GM19395 (cell line): ENCODE measurements around the gene C4orf17.
A peak's percentile ranks its signal among the peaks of the same experiment; 100 is the strongest.
"Not testable (repeated sequence)": the region's sequence is repeated elsewhere in the genome, so short reads cannot be mapped to it uniquely, and the experiment has no call there.

Experiments
- ATAC-seq: cut with Tn5 transposase; IDR thresholded peaks from one replicate; pipeline ENCODE4 v1.9.1; 2021; ENCODE audit warnings: mild to moderate bottlenecking, moderate library complexity; ENCODE audit not compliant: unreplicated experiment

C4orf17 gene

DNA sequence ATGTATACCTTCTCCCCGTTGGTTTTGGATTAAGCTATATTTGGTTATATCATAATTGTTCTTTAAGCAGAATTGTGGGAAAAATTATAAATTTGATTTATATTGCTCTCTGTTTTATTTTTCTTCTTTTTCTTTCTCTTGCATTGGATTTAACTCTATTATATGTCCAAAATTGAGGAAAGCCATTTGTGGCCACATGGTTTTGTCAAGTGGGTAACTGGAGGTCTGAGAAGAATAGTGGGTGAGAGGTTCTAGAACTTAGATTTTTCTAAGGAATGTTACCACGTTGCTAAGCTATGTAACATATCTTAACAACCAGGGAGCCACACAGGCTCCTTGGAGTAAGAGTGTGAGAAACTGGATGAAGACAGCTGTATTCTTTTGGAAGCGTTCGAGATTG, at the start of gene C4orf17:
Gene C4orf17 (plus strand): TSS at position 301 of the 400 bp plus-strand sequence. CDS start 2,061 bp downstream, outside the sequence.
- ATAC-seq: no peak

DNA sequence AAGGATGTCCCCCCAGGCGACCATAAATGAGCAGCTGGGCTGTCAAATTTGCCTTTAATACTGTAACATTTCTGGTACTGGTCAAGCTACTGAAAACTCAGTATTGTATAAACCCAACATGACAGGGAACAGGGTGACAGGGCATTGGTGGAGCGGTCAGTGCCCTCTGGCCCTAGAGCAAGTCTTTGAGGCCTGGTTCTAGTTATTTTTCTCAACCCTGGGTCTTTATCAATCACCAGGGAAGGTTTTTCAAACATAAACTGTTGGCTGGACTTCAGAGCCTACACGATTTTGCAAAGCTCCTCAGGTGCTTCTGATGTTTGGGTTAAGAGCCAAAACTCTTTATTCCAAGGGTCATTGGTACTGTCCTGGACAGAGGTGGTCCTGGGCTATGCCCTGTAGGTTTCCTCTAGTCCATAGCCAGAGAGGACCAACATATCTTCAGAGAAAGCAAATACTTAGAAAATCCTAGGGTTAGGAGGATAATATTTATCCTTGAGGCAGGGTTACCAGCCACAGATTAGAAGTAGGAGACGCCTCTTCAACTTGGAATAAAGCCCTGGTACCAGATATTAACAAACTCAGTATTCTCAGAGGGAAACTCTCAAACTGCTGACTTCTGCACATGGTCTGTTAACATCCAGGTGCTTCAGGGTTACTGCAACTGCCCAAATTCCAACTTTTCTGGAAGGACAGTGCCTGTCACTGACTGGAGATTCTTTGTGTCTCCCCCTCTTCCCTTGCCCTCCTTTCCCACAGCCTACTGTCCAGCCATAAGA, 49.0 kb upstream of the C4orf17 start:
- no peak for ATAC-seq

DNA sequence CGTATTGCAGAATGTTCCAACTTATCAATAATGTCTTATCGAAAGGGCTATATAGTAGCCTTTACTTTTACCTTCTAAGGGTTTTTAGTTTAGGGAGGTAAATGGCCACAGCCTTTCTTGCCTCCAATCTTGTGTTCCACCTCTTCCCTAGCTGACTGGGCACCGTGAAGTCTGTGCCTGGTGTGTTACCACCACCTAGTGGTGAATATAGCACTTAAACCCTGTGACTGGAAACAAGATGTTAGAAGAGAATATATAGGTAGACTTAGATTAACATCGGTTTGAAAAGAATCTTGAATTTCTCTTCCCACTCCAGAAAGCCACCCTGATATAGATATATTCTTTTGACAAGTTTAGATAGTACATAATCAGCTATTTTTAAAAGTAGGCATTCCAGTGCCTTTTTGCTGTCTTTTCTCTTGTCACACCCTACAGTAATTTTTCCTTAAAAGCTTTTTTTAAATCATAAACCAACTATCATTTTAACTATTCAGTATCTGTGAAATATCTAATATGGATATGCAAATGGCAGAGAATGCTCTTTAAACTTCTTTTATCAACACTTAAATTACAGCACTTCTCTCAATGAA, 47.9 kb upstream of the C4orf17 start:
- peak; percentile 98 for ATAC-seq

DNA sequence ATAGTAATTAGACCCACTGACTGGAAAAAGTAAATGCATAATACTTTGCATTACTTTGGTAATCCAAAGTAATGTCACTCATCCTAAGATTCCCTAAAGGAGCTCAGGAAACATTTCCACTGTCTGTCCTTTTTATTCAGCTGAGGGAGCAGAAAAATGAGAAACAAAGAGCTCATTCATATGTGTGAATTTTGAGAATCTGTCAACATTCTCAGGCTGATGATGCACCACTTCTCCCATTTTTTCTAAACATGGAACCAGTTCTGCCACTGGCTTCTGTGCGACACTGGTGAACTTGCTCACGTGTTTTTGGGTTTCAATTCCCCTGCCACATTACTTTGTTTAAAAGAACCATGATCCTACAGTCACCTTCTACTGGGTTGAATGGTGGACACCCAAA, 47.3 kb upstream of the C4orf17 start:
- no peak for ATAC-seq

DNA sequence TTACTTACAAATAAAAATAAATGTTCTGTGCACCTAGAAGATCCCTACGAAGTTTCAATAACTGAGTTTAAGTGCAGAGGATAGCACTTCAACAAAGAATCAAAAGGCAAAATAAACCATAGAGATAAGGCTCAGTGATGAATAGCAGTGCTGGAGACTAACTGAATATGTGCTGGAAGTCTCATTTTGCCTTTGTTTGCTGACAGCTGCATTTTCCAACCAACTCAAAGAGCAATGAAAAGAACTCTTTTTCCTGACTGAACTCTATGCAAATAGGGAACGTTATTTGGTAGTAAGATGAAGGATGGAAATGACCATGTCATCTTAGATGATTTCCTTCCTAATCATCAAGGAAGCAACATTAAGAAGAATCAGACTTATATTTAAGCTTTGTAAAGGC, 42.9 kb upstream of the C4orf17 start:
- ATAC-seq: no peak

DNA sequence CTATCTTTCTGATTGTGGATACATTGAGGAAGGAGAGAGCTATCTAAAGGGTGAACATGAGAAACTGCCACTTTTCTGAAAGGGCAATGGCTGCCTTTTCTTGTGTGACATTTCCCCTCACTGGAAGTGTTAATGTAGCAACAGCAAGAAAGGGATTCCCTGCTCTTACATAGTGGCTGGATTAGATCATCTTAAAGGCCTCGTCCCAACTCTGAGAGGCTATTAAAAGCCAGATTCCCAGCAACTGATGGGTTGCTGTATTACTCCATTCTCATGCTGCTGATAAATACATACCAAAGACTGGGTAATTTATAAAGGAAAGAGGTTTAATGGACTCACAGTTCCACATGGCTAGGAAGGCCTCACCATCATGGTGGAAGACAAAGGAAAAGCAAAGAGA, 41.9 kb upstream of the C4orf17 start:
- no peak for ATAC-seq

DNA sequence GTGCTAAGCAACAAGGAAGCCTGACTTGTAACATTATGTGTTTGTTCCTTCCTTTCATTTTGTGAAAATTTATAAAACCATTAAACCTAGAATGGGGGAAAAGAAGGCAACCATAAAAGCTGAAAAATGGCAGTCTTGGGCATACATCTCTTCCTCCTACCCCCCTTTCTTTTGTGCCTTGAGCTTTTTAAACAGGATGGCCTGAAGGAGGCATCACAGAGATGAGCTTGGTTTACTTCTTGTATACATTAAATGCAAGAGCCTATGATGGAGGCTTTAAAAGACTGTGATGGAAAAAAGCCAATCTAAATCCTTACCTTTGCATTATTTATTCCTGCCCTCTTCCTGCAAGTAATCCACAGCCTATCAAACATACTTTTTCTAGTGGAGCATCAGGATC, 39.5 kb upstream of the C4orf17 start:
- no peak for ATAC-seq

DNA sequence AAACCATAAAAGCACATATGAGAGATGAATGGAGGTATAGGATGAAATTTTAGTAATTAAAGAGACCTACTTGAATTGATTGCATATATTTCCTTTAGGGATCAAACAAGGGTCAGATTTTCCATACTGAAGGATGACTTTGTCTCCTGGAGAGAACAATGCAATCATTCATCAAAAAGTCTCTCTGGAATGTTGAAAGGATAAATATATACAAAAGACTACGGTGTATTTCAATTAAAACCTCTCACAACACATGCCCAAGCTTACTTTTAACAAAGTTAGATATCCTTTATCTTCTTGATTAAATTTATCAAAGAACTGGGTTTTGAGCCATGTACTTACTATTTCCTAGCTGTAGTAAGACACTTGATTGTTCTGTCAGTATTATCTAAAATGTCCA, 38.9 kb upstream of the C4orf17 start:
- no peak for ATAC-seq

DNA sequence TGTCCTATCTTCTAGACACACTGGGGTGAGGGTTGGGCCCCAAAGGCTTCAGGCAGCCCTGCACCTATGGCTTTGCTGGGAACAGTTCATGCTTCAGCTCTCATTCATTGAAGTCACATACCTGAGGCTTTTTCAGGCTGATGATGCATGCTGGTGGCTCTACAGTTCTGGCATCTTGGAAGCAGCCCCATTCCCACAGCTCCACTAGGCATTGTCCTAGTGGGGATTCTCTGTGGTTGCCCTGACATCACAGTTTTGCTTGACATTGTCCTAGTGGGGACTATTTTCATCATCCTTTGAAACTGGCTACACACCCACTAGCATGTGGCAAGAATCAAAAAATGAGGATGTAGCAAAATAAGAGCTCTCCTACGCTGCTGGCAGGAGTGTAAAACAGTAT, 37.7 kb upstream of the C4orf17 start:
- ATAC-seq: no peak

DNA sequence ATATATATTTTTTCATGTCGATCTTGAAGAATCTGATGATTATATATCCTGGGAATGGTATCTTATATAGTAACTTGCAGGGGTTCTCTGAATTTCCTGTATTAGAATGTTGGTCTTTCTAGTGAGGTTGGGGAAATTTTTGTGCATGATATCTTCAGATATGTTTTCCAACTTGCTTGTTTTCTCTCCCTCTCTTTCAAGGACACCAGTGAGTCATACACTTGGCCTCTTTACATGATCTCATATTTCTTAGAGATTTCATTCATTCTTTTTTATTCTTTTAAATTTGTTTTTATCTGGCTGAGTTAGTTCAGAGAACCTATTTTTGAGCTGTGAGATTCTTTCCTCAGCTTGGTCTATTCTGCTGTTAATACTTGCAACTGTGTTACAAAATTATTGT, 27.2 kb upstream of the C4orf17 start:
- ATAC-seq: no peak

DNA sequence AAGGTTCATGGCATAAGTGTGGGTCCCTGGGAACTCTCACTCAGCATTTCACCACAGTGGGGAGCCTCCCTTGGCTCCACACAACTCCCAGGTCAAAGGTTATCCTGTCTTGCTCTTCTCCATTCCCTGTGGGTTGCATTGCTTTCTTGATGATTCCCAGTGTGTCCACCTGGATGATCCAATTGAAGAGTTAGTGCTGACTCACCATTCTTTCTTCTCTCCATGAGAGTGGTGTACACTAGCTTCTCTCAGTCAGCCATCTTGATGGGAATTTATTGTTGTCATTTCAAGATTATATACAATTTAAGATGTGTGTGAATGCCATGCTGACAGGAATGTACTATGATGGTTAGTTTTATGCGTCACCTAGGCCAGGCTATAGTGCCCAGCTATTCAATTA, 25.6 kb upstream of the C4orf17 start:
- no peak for ATAC-seq

DNA sequence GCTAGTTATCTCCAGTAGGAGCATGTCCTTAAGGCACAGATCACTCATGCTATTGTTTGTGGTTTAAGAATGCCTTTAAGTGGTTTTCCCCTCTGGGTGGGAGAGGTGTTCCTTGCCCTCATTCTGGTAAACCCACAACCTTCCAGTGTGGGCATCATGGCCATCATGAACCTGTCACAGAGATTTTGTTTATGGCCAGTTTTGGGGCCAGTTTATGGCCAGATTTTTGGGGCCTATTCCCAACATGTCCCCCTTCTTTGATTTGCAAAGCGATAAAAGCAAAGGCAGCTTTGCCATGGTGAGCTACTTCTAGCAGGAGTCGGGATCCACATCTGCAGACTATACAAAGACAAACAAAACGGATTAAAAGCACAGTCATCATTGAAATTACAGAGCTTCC, 24.2 kb upstream of the C4orf17 start:
- ATAC-seq: not testable (repeated sequence)

DNA sequence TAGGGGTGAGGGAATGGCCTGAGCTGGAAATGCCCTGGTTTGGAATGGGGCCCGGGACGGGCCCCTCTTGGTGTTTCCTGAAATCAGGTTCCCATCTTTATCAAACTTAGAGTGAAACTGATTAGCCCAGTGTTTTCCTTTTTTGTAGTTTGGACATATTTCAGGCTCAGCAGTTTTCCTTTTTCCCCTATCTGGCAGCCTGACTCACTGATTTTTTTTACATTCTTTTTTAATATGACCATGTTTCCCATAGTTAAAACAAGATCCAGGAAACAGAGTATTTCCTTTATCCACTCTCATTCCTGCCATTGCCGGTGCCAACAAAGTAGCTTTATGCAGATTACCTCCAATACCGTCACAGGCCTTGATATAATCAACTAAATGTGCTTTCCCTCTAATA, 20.5 kb upstream of the C4orf17 start:
- ATAC-seq: no peak

DNA sequence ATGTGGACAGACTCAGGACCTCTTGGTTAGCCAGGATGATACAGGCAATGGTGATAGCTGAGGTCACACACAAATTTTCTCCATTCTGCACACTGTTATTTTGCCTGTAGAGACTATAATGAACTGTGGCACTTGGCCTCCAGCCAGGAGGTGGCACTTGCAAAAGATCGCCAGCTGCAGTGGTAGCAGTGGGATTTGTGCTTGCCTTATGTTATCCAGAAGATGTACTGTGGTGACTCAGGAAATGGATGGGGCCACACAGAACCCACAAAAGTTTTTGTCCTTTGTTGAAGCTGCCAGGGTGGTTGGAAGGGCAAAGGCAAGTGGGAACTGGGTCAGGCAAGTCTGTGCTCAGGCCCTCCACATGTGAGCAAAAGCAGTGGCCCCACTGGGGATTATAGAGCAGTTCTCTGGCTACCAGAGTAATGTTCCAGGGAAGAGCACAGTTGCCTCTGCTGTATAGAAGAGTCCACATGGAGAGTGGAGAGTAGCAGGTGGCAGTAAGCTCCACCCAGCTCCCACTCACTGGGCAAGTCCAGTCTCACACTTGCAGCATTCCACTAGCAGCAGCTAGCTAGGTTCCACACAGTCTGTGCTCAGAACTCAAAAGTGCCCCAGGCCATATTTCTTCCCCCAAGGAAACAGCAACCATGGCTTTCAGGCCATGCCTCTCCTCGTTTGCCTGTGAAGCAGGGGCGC, 5.9 kb upstream of the C4orf17 start:
- ATAC-seq: no peak

DNA sequence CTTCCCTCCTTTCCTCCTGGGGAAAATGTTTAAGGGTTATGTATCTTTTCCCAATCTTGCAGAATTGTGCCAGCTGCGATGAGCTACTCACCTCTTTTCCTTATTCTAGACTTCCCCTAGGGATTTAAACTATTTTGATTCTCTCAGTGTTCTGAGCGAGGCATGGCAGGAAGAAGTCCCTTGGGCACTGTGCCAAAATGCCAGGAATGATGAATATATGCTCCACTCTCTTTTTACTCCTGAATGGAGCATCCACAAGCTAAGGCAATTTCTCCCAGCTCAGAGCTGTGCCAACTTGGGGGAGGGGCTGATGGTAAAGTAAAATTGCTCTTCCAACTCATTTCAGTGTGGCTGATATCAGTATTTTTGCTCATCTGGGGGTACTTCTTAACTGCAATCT, 4.0 kb upstream of the C4orf17 start:
- no peak for ATAC-seq

DNA sequence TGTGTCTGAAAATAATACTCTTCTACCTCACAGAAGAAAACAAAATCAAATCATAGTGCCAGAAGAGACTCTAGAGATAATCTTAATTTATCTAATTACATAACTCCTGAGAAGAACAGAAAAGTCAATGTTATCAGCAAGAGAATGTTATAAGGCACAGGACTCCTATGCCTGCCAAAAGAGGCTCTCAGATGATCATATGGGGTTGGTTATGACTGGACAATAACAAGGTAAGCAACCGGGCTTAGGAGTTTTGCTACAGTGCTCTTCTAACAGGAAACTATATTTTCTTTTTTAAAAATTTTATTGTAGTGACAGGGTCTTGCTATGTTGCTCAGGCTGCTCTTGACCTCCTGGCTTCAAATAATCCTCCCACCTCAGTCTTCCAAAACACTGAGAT, 3.5 kb upstream of the C4orf17 start:
- no peak for ATAC-seq

DNA sequence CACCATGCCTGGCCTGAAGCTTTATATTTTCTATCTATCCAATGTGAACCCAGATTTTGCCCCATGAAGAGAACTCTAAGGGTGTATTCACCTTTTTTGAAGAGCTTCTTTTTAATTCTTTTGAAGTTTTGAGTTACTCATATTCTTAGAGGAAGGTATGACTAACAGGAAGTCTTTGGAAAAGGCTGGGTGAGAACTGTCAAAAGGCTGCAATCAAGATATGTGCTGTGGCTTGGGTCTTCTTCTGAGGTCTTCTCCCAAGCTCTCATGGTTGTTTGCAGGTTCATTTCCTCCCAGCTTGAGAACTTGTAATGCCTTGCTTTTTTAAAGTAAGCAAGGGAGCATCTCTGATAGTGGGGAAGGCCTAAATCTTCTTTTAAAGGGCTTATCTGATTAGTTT, 3.1 kb upstream of the C4orf17 start:
- ATAC-seq: no peak

DNA sequence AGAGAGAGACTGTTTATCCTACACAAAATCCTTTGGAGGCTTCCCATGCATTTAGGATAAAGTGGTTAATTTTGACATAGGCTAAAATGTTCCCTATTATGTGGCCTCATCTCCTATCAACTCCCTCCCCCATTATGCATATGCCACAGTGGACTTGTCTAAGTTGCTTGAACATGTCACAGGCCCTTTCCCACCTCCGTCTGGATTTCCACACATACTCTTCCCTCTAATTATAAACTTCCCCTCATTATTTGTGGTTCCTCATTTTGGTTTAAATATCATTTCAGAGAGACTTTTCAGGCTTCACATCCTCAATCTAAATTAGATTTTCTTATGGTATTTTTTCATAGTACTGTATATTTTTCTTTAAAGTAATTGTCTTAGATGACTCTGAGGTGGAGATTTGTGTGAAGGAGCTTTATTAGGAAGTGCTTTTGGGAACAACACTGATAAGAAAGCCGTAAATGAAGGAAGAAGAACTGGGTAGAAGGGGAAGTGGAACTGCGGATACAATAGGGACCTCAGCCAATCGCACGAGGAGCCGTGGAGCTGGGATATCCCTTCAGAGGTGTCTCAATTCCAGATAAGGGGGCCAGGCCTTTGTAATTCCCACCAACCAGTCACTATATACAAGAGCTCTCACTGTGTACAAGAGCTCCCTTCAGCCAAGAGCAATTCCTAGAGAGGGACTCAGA, 7.9 kb downstream of the C4orf17 start:
- no peak for ATAC-seq

DNA sequence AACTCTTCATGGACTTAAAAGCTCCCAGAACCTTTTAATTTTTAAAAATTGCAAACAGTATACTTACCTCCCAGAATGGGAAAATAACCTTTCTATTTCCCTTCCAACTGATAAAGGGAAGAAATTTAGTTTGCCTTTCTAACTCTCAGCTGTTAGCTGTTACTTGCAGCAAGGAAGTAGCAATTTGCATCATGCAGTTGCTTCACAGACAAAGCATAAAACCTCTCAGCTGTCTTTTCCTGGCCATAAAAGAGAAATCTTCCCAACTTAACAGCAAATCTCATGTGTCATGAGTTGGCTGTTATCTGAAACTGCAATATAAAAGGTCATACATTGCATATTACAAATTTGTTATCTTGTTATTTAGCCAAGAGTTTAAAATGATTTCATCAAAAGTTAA, 18.4 kb downstream of the C4orf17 start:
- no peak for ATAC-seq

DNA sequence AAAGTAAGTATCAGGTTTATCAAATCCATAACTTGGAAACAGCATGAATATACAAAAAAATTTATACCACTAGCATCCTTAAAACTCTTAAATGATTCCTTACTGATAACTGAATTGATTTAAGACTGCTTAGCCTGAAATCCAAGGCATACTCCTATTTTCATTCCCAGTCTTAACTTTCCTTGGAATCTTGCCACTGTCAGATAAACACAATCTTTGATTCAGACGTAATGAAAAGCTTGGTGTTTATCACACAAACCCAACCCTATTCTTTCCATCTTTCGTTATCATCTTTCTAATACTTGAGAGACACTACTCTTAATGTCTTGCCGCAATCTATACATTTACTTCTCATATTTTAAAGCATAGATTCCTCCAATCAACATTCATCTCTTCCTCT, 19.1 kb downstream of the C4orf17 start:
- no peak for ATAC-seq

DNA sequence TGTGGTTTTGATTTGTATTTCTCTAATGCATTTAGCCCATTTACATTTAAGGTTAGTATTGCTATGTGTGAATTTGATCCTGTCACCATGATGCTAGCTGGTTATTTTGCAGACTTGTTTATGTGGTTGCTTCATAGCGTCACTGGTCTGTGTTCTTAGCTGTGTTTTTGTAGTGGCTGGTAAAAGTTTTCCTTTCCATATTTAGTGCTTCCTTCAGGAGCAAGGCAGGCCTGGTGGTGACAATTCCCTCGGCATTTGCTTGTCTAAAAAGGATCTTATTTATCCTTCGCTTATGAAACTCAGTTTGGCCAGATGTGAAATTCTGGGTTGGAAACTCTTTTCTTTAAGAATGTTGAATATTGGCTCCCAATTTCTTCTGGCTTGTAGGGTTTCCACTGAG, 23.9 kb downstream of the C4orf17 start:
- not testable (repeated sequence) for ATAC-seq

DNA sequence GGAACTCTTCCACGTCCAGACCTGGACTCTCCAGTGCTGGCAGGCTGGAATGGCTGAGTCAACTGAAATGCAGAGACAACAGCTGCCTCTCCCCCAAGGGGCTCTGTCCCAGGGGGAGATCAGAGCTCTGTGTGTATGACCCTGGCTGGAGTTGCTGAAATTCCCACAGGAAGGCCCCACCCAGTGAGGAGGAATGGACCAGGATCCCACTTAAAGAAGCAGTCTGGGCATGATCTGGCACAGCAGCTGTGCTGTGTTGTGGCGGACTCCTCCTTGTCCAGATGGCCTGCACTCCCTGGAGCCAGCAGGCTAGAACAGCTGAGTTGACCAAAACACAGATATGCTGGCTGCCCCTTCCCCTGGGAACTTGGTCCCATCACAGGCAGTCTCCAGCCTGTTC, 25.4 kb downstream of the C4orf17 start:
- no peak for ATAC-seq
